HCEC 1CT (cell line): ENCODE measurements around the gene PROX2.

Experiments used
- DNase-seq: peaks from one replicate; pipeline ENCODE4 v3.0.0-alpha.2; 2017

PROX2 gene

GRCh38 chr14:74879427-74880182 is 3.7 kb upstream of the PROX2 start:
- peak; percentile 41 for DNase-seq

- no peak for DNase-seq
Measured at GRCh38 chr14:74875204-74875603, 741 bp downstream of the PROX2 start.

- no peak for DNase-seq
Measured at GRCh38 chr14:74871819-74872218, 4.1 kb downstream of the PROX2 start.

GRCh38 chr14:74868739-74869138 is 7.2 kb downstream of the PROX2 start:
- no peak for DNase-seq

GRCh38 chr14:74867673-74868072 is 8.3 kb downstream of the PROX2 start:
- DNase-seq = no peak

GRCh38 chr14:74866708-74867389 is 9.1 kb downstream of the PROX2 start:
- DNase-seq = no peak

GRCh38 chr14:74865156-74865555 is 10.8 kb downstream of the PROX2 start:
- no peak for DNase-seq

- DNase-seq = no peak
Measured at GRCh38 chr14:74864198-74864597, 11.7 kb downstream of the PROX2 start.

- DNase-seq = no peak
Measured at GRCh38 chr14:74863274-74863673, 12.7 kb downstream of the PROX2 start.

- no peak for DNase-seq
Measured at GRCh38 chr14:74861734-74862090, 14.2 kb downstream of the PROX2 start.

- DNase-seq = peak; percentile 69
Measured at GRCh38 chr14:74860899-74861733, 14.8 kb downstream of the PROX2 start.

GRCh38 chr14:74859757-74860552 is 16.0 kb downstream of the PROX2 start:
- DNase-seq = no peak

- DNase-seq = no peak
Measured at GRCh38 chr14:74858022-74858421, 17.9 kb downstream of the PROX2 start.

GRCh38 chr14:74856366-74856765 is 19.6 kb downstream of the PROX2 start:
- DNase-seq = no peak

GRCh38 chr14:74855945-74856344 is 20.0 kb downstream of the PROX2 start:
- DNase-seq = no peak

- no peak for DNase-seq
Measured at GRCh38 chr14:74855021-74855420, 20.9 kb downstream of the PROX2 start.

- no peak for DNase-seq
Measured at GRCh38 chr14:74853581-74853980, 22.4 kb downstream of the PROX2 start.

GRCh38 chr14:74852922-74853530 is 22.9 kb downstream of the PROX2 start:
- DNase-seq = peak; percentile 67

GRCh38 chr14:74848768-74849167 is 27.2 kb downstream of the PROX2 start:
- DNase-seq = peak; percentile 46

- DNase-seq = peak; percentile 70
Measured at GRCh38 chr14:74846968-74847665, 28.8 kb downstream of the PROX2 start.

- no peak for DNase-seq
Measured at GRCh38 chr14:74846168-74846567, 29.8 kb downstream of the PROX2 start.

GRCh38 chr14:74843653-74844052 is 32.3 kb downstream of the PROX2 start:
- peak; percentile 70 for DNase-seq
